Chondrocyte (in vitro differentiated cells): ENCODE data around the gene PTK7. TPM values are rescaled to one million over a fixed set of nuclear protein-coding genes. Genes with fewer than 3 reads are reported as not detected.
"Not testable (repeated sequence)": the region's sequence is repeated elsewhere in the genome, so short reads cannot be mapped to it uniquely, and the experiment has no call there.

Experiments
- DNase-seq: peaks from one replicate; pipeline ENCODE4 v3.0.0; 2021; ENCODE audit warnings: mixed read lengths, low spot score
- H3K27ac Mint-ChIP-seq: one replicate; pipeline ENCODE4 v1.8.0; 2021; ENCODE audit warnings: mild to moderate bottlenecking, moderate library complexity, mixed read lengths; ENCODE audit not compliant: unreplicated experiment
- H3K27me3 Mint-ChIP-seq: 2 replicates; pipeline ENCODE4 v1.8.0; 2021; ENCODE audit warnings: low read depth, mixed read lengths
- H3K36me3 Mint-ChIP-seq: 2 replicates; pipeline ENCODE4 v1.8.0; 2021; ENCODE audit warnings: low read depth, mixed read lengths
- H3K4me1 Mint-ChIP-seq: 2 replicates; pipeline ENCODE4 v1.8.0; 2021; ENCODE audit warnings: low read depth, mild to moderate bottlenecking, mixed read lengths
- H3K4me3 Mint-ChIP-seq: one replicate; pipeline ENCODE4 v1.8.0; 2021; ENCODE audit warnings: mild to moderate bottlenecking, moderate library complexity, mixed read lengths; ENCODE audit not compliant: unreplicated experiment
- H3K9me3 Mint-ChIP-seq: 2 replicates; pipeline ENCODE4 v1.8.0; 2021; ENCODE audit warnings: low read depth, mixed read lengths
- CTCF ChIP-seq: fragments of 200-600 bp; sonication (generic); IDR thresholded peaks from 2 replicates; pipeline ENCODE4 v1.5.0; 2021; ENCODE audit warnings: antibody characterized with exemption, mild to moderate bottlenecking, moderate library complexity
- total RNA-seq: library from RNA; stranded (reverse); gene quantifications from 3 replicates; pipeline ENCODE4 v1.2.1, GENCODE V29; 2021

PTK7 gene
- total RNA-seq, 1 donor from 2014 or later, result 288 TPM

GRCh38 chr6:43127877-43128276 lies 51.8 kb downstream of the PTK7 start:
- H3K27ac Mint-ChIP-seq, result peak overlapping the region; percentile 85
- H3K4me3 Mint-ChIP-seq, result no peak overlapping the region
- no peak for TF ChIP-seq CTCF
- H3K36me3 Mint-ChIP-seq, result peaks cover 7% of the 10 kb centered on the region
- H3K27me3 Mint-ChIP-seq, result no peaks in the 10 kb centered on the region
- no peaks in the 10 kb centered on the region for H3K9me3 Mint-ChIP-seq
- DNase-seq, result no peak
- peaks cover 68% of the 10 kb centered on the region for H3K4me1 Mint-ChIP-seq

GRCh38 chr6:43128926-43129325 lies 52.8 kb downstream of the PTK7 start:
- Mint-ChIP-seq H3K4me3 (no peak overlapping the region), H3K27ac (peak overlapping the region; percentile 79)
- no peak for DNase-seq

GRCh38 chr6:43129434-43130194 lies 53.5 kb downstream of the PTK7 start:
- Mint-ChIP-seq H3K36me3 (peaks cover 9% of the 10 kb centered on the region), H3K27ac (peak overlapping the region; percentile 79), H3K27me3 (no peaks in the 10 kb centered on the region), H3K4me3 (no peak overlapping the region), H3K4me1 (peaks cover 51% of the 10 kb centered on the region), H3K9me3 (no peaks in the 10 kb centered on the region)
- TF ChIP-seq CTCF, result peak; percentile 79
- DNase-seq, result no peak

More at GRCh38 chr6:43128926-43129325, 52.8 kb downstream of the PTK7 start:
- Mint-ChIP-seq H3K36me3 (peaks cover 9% of the 10 kb centered on the region), H3K27me3 (no peaks in the 10 kb centered on the region), H3K9me3 (no peaks in the 10 kb centered on the region), H3K4me1 (peaks cover 58% of the 10 kb centered on the region)
- no peak for TF ChIP-seq CTCF

- Mint-ChIP-seq H3K4me3 (no peak overlapping the region), H3K27ac (peak overlapping the region; percentile 22), H3K36me3 (peaks cover 14% of the 10 kb centered on the region), H3K9me3 (no peaks in the 10 kb centered on the region), H3K27me3 (no peaks in the 10 kb centered on the region), H3K4me1 (peaks cover 43% of the 10 kb centered on the region)
- DNase-seq, result no peak
- no peak for TF ChIP-seq CTCF
These were observed 54.3 kb downstream of the PTK7 start for GRCh38 chr6:43130429-43130828.

GRCh38 chr6:43131379-43131778 lies 55.3 kb downstream of the PTK7 start:
- H3K27me3 Mint-ChIP-seq, H3K27ac Mint-ChIP-seq, H3K9me3 Mint-ChIP-seq, DNase-seq, H3K4me3 Mint-ChIP-seq: not testable (repeated sequence)
- Mint-ChIP-seq H3K4me1 (peaks cover 33% of the 10 kb centered on the region), H3K36me3 (peaks cover 15% of the 10 kb centered on the region)

GRCh38 chr6:43138267-43138666 lies 62.2 kb downstream of the PTK7 start:
- no peak overlapping the region for H3K27ac Mint-ChIP-seq
- DNase-seq, result no peak
- no peaks in the 10 kb centered on the region for H3K27me3 Mint-ChIP-seq
- TF ChIP-seq CTCF, result no peak
- H3K36me3 Mint-ChIP-seq, result peaks cover 17% of the 10 kb centered on the region
- peaks cover 4% of the 10 kb centered on the region for H3K4me1 Mint-ChIP-seq
- H3K9me3 Mint-ChIP-seq, result no peaks in the 10 kb centered on the region
- H3K4me3 Mint-ChIP-seq, result no peak overlapping the region

GRCh38 chr6:43139973-43140372 lies 63.9 kb downstream of the PTK7 start:
- DNase-seq, H3K27me3 Mint-ChIP-seq, H3K4me3 Mint-ChIP-seq, H3K9me3 Mint-ChIP-seq, H3K27ac Mint-ChIP-seq: not testable (repeated sequence)
- peaks cover 14% of the 10 kb centered on the region for H3K36me3 Mint-ChIP-seq
- peaks cover 11% of the 10 kb centered on the region for H3K4me1 Mint-ChIP-seq
